IMR-90 (cell line): Measurements from ENCODE around the gene THBS4.

Experiments used
- RAD21 ChIP-seq: IDR thresholded peaks from 2 replicates; pipeline ENCODE4 v1.6.1; 2012; ENCODE audit warnings: low read length, improper control_type of control experiment
- TF ChIP-seq, protein P1 (sequence below): conservative IDR thresholded peaks from 2 replicates; pipeline ENCODE4 v1.5.1; 2012; ENCODE audit warnings: mild to moderate bottlenecking, low read depth, low read length, improper control_type of control experiment

DNA sequence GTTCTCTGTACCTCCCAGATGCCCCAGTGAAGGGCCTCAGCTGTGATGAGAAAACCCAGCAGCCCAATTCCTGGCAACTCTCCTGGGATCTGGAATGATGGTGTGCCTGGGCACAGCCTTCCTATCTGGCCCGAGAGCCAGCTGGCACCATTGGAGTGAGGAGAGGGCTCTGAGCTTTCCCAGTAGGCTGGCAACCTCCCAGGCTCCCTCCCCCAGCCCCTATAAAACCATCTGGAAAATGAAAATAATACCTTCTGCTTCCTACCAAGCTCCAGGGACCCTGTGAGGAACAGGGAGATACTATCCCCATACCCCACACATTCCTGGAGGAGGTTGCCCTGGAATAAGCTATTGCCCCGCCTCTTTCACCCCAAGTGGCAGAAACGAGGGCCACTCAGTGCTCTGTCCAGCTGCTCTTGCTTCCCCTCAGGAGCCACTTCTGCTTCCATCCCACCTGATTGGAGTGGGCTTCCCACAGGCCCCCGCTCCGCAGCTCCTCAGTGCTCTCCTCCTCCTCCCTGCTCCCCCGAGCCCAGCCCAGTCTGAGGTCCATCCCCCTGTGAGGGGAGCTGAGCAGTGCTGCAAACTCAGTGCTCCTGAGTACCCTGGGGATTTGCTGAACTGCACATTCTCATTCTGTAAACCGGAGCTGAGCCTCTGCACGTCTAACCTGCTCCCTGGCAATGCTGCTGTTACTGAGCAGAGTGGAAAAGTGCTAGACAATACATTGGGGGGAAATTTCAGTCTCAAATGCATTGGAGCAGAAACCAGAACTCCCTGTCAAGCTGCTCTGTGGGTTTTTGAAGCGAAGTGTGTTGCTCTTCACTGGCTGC lies 74.7 kb downstream of the THBS4 start:
- TF ChIP-seq RAD21, result no peak
- TF ChIP-seq, protein P1, sequence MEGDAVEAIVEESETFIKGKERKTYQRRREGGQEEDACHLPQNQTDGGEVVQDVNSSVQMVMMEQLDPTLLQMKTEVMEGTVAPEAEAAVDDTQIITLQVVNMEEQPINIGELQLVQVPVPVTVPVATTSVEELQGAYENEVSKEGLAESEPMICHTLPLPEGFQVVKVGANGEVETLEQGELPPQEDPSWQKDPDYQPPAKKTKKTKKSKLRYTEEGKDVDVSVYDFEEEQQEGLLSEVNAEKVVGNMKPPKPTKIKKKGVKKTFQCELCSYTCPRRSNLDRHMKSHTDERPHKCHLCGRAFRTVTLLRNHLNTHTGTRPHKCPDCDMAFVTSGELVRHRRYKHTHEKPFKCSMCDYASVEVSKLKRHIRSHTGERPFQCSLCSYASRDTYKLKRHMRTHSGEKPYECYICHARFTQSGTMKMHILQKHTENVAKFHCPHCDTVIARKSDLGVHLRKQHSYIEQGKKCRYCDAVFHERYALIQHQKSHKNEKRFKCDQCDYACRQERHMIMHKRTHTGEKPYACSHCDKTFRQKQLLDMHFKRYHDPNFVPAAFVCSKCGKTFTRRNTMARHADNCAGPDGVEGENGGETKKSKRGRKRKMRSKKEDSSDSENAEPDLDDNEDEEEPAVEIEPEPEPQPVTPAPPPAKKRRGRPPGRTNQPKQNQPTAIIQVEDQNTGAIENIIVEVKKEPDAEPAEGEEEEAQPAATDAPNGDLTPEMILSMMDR, result no peak
